Ecto neural progenitor cell (in vitro differentiated cells): ENCODE data around the gene QDPR.
"Not testable (repeated sequence)": the region's sequence is repeated elsewhere in the genome, so short reads cannot be mapped to it uniquely, and the experiment has no call there.

Experiments
- DNase-seq: peaks from one replicate; pipeline ENCODE4 v3.0.0-alpha.2; 2018; ENCODE audit warnings: low spot score

The QDPR gene

GRCh38 chr4:17491196-17491595, 20.7 kb downstream of the QDPR start:
- DNase-seq: no peak

DNA sequence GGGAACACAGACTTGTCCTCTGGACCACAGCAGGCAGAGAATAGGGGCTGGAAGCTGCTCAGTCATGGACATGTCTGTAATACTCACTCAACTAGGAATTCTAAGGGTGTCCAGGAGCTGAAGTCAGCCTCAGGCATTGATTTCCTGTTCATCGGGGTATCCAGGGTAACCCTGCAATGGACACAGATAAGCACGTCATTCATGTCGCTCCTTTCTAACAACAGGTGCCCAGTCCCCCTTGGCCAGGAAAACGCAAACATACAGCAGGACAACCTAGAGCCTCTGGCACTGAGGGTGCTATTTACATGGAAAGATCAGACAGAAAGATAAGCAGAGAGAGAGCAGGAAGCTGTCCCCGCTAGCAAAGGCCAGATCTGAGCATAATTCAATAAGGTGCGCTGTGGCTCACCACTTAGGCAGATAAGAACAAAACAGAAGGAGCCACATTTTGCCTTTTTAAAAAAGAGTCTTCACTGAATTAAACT, 21.3 kb downstream of the QDPR start:
- DNase-seq: no peak

DNA sequence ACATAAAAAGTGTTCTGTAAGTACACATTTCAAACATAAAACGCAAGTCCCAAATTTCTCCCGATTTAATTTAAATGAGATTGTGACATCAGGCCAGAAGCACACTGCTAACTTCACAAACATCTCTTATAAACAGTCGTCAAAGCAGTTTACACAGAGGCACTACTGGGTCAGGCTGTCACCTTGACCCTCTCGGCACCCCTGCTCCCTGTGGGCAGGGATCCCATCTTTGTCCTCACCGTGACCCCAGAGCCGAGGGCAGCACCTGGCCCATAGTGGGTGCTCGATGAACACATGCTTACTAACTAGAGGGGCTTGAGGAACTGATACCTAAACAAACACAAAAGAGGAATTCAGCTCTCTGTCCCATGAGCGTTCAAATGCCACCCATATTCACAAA, 22.2 kb downstream of the QDPR start:
- DNase-seq: no peak

DNA sequence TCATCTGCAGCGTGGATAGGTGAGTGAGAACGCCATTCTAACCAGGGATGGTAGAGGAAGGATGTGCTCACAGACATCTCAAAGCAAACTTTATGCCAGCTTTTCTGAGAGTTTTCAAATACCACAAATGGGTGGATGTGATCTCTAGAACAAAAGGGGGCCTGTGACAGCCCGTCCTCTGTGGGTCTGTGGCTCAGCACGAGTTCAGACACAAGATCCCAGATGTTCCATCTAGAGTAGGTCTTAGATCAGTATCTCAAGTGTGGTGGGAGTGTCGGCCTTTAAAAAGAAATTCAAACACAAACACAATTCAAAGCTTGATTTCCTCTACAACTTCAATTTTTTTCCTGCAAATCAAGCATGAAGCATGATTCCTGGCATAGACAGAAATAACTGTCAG, 22.8 kb downstream of the QDPR start:
- DNase-seq: no peak

GRCh38 chr4:17482716-17483115, 29.2 kb downstream of the QDPR start:
- DNase-seq: no peak

DNA sequence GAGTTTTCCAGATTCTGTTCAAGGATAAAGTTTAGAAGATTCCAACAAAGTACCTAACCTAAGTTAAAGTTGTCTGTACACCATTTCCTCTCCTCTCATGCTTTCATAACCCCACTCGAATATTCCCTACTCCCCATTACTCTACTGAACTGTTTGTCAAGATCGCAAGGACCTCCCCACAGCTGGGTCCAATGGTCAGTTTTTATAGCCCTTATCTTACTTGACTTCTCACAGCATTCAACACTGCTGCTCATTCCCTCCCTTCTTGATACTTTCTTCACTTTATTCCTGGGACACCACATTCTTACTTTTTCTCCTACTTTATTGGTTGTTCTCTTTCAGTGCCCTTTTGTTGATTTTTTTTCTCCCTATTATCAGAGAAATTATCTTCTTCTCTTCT, 30.9 kb downstream of the QDPR start:
- no peak for DNase-seq

DNA sequence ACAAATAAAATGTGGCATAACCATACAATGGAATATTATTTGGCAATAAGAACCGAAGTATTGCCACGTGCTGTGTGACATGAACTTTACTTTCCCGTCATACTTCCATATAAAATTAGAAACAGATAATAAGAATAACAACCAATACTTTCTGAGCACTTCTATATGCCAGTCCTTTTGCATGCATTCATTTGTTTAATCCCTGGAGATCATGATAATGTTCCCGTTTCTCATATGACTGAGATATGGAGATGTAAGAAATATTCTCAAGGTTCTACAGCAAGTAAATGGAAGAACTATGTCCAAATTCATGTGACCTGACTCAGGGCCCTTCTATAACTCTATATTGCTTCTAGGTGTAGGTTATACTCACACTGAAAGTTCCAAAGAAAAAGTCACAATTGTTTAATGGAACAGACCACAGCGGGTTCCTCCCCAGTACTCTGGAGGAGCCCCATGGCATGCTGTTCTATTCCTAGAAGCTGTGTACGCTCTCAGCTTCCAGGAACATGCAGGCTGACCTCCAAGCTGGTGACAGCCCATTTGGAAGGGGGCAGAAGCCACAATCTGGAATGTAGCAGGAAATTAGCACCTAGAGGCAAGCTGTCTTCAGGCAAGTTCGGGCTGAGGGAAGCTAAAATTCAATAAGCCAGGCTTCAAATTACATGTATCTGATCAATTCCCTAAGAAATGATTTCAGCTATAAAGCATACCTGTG, 31.5 kb downstream of the QDPR start:
- no peak for DNase-seq

GRCh38 chr4:17477774-17478472, 34.0 kb downstream of the QDPR start:
- DNase-seq: no peak

DNA sequence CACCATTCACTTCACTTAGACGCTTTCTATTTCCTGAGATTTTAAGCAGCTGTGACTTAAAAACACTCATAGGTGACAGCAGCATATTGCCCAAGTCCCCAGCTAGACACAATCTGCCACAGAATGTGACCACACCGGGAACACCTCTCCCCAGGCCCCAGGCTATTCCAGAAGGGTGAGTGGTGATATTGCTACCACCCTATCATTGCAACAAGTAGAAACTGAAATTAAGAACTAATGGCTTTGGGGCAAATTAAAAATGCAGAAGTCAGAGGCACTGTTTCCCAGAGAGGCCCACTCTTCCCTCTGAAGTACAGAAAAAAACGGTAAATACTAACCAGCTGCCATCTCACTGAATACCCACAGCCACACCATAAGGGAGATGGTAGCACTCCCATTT, 35.0 kb downstream of the QDPR start:
- no peak for DNase-seq

DNA sequence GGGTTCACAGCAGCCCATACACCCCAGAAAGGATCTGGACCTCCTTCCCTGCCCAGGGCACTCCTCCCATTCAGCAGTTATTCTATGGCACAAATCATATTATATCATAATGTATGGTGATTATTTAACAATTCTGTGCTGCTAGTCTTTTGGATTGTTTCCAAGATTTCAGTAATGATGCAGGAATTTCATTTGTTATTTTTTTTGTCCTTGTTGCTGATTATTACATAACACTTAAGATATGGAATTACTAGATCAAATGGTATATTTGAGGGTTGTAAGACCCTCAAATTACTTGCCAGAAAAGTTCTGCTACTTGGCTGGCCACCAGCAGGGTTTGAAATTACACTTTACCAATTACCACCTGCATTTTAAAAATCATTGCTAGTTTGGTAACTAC, 36.4 kb downstream of the QDPR start:
- no peak for DNase-seq

- DNase-seq: no peak
These were observed 41.8 kb downstream of the QDPR start for GRCh38 chr4:17469931-17470674.

DNA sequence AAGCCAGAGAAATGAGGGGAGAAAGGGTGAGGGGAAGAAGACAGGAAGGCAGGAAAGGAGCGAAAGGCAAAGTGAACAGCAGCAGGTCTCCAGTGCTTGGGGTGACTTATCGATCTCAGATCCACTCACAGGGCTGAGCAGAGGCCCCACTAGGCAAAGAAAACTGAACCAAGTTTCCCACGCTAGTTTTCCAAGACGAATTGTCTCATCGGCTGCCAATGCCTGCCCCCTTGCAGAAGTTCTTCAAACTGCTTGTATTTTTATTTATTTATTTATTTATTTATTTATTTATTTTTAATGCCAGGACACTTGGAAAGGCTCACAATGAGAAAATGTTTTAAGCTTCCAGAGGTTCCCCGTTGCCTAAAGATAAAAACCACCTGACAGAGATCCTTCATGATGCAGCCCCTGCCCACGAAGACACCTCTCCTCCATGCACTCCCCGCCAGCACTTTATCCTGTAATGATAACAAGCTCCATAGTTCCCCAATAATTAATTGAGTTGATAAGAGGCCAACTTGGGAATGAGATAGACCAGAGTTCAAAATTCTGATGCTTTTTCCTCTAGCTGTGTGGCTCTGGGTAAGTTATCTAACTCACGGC, 43.2 kb downstream of the QDPR start:
- DNase-seq: no peak

- no peak for DNase-seq
These were observed 48.3 kb downstream of the QDPR start for GRCh38 chr4:17463606-17464005.

DNA sequence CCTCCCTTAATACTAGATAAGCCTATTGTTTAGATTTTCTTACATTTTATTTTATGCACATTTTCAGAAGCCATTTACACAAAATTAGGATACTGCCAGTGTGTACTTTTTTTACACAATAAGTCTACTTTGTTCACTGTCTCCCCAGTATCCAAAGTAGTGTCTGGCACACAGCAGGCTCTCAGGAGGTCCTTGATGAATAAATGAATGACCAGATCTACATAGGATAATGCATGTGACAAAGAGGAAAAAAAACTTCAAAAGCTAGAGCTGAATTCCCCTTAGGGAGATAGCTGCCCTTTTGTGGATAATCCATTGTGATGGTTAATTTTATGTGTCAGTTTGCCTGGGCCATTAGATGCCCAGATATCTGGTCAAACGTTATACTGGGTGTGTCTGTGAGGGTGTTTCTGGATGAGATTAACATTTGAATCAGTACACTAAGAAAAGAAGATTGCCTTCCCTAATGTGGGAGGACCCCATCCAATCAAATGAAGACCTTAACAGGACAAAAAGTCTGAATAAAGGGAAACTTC, 61.6 kb downstream of the QDPR start:
- DNase-seq: no peak

DNA sequence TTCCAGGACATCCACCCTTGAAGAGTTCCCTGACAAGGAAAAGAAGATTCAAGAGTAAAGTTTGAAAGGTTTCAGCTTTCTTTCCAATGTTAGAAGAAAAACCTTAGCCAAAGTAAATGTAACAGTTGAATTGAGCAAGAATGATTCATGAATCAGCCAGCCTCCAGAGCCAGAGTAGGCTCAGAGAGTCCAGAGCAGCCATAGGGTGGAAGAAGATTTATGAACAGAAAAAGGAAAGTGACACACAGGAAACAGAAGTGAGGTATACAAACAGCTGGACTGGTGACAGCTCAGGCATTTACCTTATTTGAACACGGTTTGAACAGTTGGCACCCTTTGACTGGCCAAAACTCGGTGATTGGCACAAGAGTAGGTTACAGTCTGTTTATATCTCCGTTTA, 63.2 kb downstream of the QDPR start:
- DNase-seq: no peak

- DNase-seq: no peak
These were observed 64.1 kb downstream of the QDPR start for GRCh38 chr4:17447675-17448298.

DNA sequence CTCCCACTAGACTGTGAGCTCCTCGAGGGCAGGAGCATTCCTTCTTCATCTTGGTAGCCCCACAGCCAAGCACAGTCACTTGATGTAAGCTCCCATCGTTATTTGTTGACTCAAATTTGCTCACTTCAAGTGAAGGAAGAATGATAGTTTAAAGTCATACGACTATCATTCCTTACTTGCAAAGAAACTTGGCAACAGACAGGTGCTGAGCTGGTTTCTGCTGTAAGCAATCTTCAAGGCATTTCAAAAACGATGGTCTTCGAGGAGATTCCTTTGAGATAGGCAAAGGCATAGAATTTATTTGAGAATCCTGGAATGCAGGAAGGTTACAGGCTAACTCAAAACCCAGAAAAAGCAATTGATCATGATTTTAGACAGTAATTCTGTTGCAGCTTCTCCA, 64.8 kb downstream of the QDPR start:
- no peak for DNase-seq

- not testable (repeated sequence) for DNase-seq
These were observed 69.4 kb downstream of the QDPR start for GRCh38 chr4:17442477-17442876.

GRCh38 chr4:17437396-17437795, 74.5 kb downstream of the QDPR start:
- DNase-seq: no peak

DNA sequence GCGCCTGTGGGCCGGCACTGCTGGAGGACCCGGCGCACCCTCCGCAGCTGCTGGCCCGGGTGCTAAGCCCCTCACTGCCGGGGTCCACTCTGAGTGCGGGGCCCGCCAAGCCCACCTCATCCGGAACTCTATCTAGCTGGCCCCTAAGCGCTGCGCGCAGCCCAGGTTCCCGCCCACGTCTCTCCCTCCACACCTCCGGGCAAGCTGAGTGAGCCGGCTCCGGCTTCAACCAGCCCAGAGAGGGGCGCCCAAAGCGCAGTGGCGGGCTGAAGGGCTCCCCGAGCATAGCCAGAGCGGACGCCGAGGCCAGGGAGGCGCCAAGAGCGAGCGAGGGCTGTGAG, 75.2 kb downstream of the QDPR start:
- DNase-seq: no peak
